Nucleus accumbens (tissue), 56 donors: ENCODE results near the gene PPP6R2.

Source experiments
- DNase-seq, 56 donors: peaks; one replicate each; lab custom pipeline; 2025; lab: John Stamatoyannopoulos, UW

PPP6R2 gene

DNA sequence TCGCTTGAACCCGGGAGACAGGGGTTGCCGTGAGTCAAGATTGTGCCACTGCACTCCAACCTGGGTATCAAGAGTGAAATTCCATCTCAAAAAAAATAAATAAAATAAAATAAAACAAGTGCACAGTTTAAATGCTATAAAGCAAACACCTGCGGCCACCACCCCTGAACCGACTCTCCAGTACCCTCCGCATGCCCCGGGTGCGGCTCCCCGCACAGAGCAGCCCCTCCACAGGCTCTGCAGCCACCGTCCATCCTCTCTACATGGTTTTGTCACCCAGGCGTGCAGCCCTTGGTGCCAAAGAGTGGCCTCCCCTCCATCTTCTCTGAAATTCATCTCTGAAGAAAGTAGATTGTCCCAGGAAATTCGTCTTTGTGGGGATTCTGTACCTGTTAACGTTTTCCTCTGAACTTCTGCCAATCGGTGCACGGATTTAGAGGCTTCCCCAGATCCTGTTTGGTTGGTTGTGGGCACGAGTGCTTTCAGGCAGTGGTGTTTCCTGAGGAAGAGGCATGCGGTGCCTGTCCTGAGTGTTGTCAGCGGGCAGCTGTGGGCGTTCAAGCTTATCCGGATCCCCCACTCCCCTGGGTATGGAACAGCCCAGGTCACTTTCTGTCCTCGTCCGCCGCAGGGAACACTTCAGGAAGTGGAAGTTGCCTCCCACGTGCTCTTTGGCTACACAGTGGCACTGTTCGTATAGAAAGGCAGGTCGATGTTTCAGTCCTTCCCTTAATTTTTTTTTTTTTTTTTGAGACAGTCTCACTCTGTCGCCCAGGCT lies 147.6 kb downstream of the PPP6R2 start:
- DNase-seq: no peak
